Omental fat pad (tissue), 4 donors: ENCODE measurements around the gene FKBP2. TPM values are rescaled to one million over a fixed set of nuclear protein-coding genes. Genes with fewer than 3 reads are reported as not detected.

Source experiments
- ATAC-seq: fragments of 150-250 bp; one replicate; pipeline ENCODE4 v1.9.1; 2016; ENCODE audit warnings: mild to moderate bottlenecking, moderate library complexity; ENCODE audit not compliant: low FRiP score
- DNase-seq: peaks from one replicate; pipeline ENCODE4 v3.0.0-alpha.2; 2019; ENCODE audit warnings: low spot score
- CTCF ChIP-seq, 3 donors: fragments of 450-650 bp; IDR thresholded peaks; one replicate each; pipeline ENCODE4 v1.5.1; 2016 to 2017; ENCODE audit warnings: antibody characterized with exemption in 3 of 3, mild to moderate bottlenecking in 3 of 3, moderate library complexity in 2 of 3
- total RNA-seq, 4 donors: library from RNA; depleted of rRNA; stranded (reverse); fragments of >200 nt; gene quantifications; one replicate each; pipeline ENCODE4 v1.1.0, GENCODE V29; 2016

Gene FKBP2
- total RNA-seq, 4 donors from 2014 or later: 41.8 to 78.5 (median 49.5) TPM

- no peak for TF ChIP-seq CTCF (IDR thresholded peaks at IDR 0.05)
- DNase-seq (no peak), ATAC-seq (peak; percentile 30)
These were observed 21.6 kb upstream of the FKBP2 start for GRCh38 chr11:64219354-64219684.

DNA sequence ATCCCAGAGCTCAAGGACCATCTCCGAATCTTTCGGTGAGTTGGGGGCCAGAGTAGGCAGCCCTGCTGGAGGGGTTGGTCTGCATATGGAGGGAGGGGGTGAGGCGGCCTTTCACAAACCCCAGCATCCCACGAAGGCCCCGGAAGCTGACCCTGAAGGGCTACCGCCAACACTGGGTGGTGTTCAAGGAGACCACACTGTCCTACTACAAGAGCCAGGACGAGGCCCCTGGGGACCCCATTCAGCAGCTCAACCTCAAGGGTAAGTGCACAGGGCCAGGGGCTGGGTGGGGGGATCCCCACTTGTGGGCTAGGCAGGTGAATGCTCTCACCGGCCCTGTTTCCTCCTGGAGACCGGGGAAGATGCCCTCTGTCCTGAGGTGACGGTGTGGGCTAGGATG lies 21.1 kb upstream of the FKBP2 start:
- no peak for DNase-seq
- ATAC-seq: no peak
- TF ChIP-seq CTCF (IDR thresholded peaks at IDR 0.05): no peak

GRCh38 chr11:64220271-64220670 lies 20.6 kb upstream of the FKBP2 start:
- DNase-seq (no peak), ATAC-seq (no peak)
- no peak for TF ChIP-seq CTCF (IDR thresholded peaks at IDR 0.05)

DNA sequence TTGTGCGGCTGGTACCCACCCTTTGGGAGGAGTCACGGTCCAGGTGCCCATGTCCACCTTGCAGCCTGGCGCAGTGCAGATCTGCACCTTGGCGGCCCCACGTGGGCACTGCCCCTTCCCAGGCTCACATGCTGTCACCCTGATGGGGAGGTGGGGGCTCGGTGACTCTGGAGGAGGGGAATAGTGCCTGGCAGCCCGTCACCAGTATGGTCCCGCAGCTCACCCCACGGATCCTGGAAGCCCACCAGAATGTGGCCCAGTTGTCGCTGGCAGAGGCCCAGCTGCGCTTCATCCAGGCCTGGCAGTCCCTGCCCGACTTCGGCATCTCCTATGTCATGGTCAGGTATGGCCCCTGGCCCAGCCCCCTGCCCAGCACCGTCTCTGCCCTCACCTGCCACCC lies 20.1 kb upstream of the FKBP2 start:
- no peak for DNase-seq
- no peak for TF ChIP-seq CTCF (IDR thresholded peaks at IDR 0.05)
- ATAC-seq: no peak

GRCh38 chr11:64222651-64223000 lies 18.3 kb upstream of the FKBP2 start:
- ATAC-seq (no peak), DNase-seq (no peak)
- TF ChIP-seq CTCF (IDR thresholded peaks at IDR 0.05): no peak

GRCh38 chr11:64223001-64223651 lies 17.8 kb upstream of the FKBP2 start:
- ATAC-seq: no peak
- DNase-seq: no peak
- no peak for TF ChIP-seq CTCF (IDR thresholded peaks at IDR 0.05)

DNA sequence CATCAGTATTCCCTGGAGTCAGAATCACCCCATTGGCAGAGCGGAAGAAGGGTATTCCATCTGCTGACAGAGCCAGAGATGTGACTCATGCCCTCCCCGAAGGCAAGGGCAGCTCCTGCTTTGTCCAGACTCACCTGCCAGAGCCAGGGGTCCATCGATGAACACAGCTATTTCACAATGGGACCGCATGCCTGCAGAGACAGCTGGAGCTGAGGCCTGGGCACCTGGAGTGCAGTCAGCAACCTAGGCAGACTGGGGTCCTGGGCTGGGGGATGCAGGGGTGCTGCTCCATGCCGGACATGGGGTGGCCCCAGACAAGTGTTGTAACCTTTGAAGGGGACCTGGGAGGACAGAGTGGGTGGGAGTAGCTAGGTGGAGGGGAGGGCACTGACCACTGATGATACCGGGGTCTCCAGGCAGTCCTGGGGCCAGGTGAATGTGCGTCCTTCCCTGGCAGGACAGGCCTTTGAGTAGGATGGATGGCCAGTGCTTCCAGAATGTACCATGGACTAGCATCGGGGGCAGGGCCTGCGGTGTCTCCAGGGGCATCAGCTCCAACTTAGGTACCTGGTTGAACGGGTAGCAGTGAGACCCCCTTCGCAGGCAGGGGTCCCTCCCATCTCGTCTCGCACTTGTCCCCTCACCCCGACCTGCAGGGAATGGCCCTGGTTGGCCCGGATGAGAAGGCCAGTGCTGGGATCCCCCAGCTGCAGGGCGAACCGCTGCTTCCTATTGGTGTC lies 16.6 kb upstream of the FKBP2 start:
- ATAC-seq (no peak), DNase-seq (no peak)
- no peak for TF ChIP-seq CTCF (IDR thresholded peaks at IDR 0.05)
